ENCODE measurements around the gene MYO5B. TPM values are rescaled to one million over a fixed set of nuclear protein-coding genes. Genes with fewer than 3 reads are reported as not detected.
"Not testable (repeated sequence)": the region's sequence is repeated elsewhere in the genome, so short reads cannot be mapped to it uniquely, and the experiment has no call there.

The MYO5B gene
- polyA plus RNA-seq, 3 donors: 29.0 to 34.5 (median 29.5) TPM

- DNase-seq: no peak
These were observed 270.5 kb downstream of the MYO5B start for GRCh38 chr18:49924293-49924983.

GRCh38 chr18:49922228-49922627 is 272.7 kb downstream of the MYO5B start:
- no peak for DNase-seq

DNA sequence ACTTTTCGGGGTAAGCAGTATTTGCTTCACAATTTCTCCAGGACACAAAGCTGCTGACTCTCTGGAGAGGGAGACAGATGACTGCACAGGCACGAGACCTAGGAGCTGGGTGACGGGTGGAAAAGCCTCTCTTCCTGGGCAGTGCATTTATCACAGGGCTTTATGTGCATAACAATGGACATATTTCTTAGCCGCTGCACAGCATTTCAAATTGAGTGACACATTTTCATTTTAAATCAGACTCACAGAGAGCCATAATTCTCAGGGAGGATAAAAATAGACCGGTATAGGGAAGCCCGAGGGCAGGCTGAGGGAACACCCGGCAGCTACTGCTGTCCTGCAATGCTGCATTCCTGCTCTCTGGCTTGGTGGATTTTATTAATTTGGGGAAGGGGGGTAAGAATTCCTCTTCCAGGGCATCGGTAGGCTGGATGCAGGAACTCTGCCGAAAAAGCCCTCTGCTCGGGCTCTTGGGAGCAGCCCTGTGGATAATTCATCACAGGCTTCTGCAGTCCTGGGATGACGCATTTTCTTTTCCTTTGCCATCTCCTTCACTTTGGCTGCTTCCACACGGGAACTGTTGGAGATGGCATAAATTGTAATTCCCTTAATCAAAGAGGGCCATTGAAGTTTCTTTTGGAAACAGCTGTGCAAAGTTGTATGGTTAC is 273.5 kb downstream of the MYO5B start:
- no peak for DNase-seq

GRCh38 chr18:49920731-49921130 is 274.2 kb downstream of the MYO5B start:
- DNase-seq: peak; percentile 27

DNA sequence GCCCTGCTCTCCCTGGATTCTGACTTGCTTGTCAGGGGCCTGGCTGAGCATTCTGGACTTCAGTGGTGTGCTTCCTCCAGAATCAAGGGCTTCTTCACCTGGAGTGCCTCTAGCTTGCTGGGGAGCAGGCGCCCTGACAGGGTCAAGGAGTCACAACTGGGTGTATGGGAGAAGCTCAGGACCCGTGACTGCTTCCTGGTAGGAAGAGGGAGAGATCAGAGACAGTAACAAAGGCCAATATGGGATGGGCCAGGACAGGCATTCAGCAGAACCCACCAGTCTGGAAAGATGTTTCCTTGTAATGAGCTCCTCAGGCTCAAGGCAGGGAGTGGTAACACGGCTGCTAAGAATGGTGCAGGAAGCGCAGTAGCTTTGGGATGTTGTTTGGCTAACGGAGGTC is 277.2 kb downstream of the MYO5B start:
- DNase-seq: no peak

DNA sequence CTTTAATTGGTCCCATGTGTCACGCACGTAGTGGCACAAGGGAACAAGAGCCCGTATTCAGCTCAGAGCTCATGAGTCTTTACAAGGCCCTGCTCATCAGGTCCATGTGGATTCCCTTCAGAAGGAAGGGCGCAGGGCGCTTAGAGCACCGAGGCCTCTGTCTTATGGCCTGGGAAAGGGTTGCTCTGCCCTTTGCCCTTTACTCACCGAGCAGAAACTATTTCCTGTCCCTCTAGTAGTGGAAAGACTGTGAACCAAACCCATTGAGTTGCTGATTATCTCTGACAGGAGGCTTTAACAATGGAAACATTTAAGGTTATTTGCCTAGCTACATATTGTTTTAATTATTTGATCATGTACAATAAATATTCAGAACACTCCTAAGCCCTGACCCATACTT is 279.6 kb downstream of the MYO5B start:
- DNase-seq: no peak

DNA sequence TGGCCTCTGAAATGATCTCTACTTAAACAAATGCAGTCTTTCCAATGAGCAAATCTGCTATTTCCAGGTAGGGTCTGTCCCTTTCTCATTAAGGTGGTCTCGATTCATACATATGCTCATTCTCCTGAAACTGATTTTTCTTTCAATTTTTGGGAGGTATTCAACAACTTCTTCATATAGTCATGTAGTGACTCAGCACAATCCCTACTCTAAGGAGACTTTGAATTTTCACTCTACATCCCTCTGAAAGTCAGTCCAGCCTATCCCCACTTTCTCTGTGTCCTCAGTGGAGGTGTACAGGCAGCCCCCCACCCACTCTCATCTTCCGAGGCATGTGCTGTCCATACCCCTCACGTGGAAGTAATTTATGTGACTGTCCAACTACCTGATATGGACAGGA is 281.7 kb downstream of the MYO5B start:
- no peak for DNase-seq

GRCh38 chr18:49911427-49911826 is 283.5 kb downstream of the MYO5B start:
- no peak for DNase-seq

GRCh38 chr18:49910986-49911385 is 284.0 kb downstream of the MYO5B start:
- DNase-seq: no peak

DNA sequence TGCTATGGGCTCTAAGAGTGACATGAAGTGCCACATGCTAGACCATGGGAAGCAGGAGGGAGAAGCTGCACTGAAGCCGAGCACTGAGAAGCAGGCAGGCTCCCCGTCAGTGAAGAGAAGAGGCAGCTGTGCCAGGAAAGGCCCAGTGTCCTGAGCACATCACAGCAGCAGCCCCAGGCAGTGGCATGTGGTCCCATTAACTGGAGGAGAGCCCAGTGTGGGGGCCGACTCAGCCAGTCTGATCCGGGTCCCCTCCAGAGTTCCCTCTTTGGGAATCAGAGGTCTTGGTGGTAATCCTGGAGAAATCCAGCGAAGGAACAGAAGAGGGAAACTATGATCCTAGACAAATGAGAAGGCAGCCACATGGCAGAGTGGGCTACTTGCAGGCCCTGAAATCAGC is 284.9 kb downstream of the MYO5B start:
- no peak for DNase-seq

DNA sequence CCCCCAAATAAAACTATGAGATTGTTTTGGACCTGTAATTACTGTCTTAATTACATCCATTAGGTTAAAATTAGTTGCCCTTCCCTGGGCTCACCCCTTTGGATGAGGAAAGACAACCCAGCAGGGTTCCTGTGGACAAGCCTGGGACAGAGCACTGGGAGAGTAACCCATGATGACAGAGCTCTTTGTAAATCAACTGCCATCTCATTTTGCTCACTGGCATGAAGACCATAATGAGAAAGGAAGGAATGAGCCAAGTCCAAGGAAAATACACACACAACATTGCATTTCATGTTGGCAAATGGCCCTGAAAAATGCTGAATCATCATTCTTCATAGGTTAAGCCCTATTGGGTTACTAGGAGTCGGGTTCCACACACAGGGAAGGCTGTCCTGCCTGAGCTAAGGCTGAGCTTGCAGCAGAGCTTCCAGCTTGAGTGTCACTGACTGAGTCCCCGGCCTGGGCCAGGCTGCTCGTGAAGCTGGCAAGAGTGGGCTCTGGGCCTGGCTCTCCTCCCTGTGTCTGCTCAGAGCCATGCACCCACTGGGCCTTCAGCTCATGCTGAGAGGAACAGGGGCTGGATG is 287.5 kb downstream of the MYO5B start:
- no peak for DNase-seq

DNA sequence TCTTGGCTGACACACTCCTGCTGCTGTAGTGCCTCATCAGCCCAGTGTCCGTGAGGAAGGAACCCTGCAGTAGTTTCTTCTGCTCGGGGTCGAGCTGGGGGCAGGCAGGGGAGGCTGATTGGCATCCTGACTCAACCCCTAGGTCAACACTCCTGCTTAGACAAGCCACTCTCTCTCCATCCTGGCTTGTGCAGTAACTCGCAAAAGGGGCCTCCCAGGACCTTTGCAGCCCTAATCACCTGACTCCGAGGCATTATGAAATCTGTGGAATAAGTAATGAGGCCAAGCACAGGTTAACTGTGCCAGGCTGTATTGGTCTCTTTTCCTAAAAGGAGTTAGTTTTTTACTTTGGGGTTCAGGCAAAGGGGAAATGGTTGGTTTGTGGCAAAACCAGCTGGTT is 289.2 kb downstream of the MYO5B start:
- no peak for DNase-seq

- no peak for DNase-seq
These were observed 289.9 kb downstream of the MYO5B start for GRCh38 chr18:49904871-49905555.

- no peak for DNase-seq
These were observed 293.0 kb downstream of the MYO5B start for GRCh38 chr18:49901862-49902340.

- DNase-seq: no peak
These were observed 295.2 kb downstream of the MYO5B start for GRCh38 chr18:49899657-49900330.

- peak; percentile 85 for DNase-seq
These were observed 296.5 kb downstream of the MYO5B start for GRCh38 chr18:49898421-49898820.

DNA sequence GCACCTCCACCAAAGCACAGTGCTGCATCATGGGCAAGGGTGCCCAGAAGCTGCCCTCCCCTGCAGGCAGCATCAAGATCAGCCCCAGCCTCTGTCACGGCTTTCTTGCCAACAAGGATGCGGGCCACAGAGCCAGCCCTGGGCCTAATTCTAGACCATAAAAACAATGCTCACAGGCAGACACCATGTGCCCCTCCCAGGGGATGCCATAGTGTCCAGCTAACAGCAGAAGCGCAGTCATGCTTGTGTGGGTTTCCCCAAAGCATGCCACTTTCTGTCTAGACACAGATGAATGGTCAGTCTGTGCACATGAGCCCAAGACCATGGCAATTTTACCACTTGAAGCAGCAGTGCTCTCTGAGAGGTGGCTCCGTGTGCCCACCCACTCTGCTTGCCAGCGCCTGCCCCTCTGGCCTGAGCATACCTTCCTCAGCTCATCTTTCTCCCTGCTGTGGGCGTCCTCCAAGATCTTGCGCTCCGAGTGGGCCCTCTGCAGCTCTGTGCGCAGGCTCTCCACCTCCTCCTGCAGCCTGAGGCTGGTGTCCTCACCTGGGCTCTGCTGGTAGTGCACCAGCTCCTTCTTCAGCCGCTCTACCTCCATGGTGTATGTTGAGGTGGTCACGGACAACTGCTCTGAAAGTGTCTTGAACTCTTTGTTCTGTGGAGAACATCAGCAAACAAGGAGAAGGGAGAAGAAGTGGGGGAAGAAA is 300.3 kb downstream of the MYO5B start:
- no peak for DNase-seq

DNA sequence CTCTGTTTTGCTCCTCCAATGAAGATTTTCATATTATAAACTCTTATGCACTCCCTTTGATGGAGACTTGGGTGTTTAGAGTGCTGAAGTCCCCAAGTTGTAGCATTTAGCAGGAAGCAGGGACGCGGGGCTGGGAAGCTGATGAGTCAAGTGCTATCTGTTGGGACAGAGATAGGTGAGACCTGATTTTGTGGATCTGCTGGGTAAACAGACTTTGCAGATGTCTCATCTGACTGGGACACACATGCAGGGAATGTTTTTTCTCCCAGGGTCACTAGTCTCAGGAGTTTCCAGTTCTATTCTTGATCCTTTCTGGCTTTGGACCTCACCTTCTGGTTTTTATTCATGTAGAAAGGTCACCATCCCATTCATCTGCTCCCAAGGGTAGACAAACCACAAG is 301.9 kb downstream of the MYO5B start:
- DNase-seq: no peak

DNA sequence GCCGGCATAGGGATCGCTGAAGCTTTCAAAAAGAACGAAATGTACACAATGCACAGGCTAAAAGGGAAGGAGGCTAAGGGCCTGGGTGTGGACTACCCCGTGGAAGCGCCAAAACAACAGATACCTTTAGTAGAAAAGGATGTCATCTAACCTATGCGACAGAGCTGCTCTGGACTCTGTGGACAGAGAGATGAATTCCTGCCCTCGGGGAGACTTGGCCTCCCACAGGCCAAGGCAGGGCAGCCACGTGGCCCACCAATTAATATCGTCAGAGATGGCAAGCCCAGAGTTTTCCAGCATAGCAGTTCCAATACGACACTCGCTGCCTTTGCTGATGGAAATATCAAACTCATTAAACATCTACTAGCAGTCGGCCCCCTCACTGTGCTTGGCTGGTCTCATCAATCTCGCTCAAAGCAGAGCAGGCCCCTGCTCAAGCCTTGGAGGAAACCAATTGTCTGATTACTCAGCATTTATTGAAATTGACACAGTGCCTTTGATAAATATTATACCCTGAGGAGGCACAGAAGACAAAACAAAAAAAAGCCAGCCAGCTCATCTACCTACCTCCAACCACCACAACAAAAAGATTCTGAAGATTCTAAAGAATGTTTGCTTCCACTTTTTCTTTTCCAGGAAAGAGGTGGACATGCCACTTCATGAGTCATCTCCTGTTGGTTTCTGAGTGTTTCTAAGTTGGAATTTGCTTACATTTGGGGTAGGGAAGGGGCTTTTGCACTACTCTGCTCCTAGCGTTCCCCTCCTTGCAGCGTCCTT is 302.6 kb downstream of the MYO5B start:
- DNase-seq: no peak

DNA sequence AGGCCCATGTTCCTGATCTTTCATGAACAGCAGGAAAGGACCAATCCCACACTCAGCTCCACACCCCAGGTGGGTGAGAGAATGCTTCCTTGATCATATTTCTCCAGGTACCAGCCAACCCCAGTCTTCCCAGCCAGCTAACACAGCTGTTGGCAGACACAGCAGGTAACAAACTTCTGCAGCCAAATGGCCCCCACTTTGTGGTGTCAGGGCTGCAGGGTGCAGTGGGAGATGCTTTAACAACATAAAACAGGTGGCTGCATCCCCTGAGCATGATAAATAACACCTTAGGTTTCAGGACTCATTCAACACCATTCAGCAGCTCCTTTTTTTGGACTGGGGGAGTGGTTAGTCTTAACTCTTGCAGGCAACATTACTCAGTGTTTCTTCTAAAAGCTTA is 304.9 kb downstream of the MYO5B start:
- no peak for DNase-seq

GRCh38 chr18:49889552-49889951 is 305.4 kb downstream of the MYO5B start:
- DNase-seq: not testable (repeated sequence)
